ENCODE results near the gene UBE2L3.

UBE2L3 gene

GRCh38 chr22:21646608-21647590, 79.4 kb downstream of the UBE2L3 start:
- Histone ChIP-seq H3K9ac (no peak overlapping the region), H3K9me3 (ENCODE audit: control insufficient read depth, low read length) (no peaks in the 10 kb centered on the region), H3K4me3 (ENCODE audit: low read depth, low read length) (no peak overlapping the region), H3K79me2 (no peaks in the 10 kb centered on the region), H2AFZ (no peak overlapping the region), H3K4me2 (ENCODE audit: low read length) (no peak overlapping the region), H3K4me1 (no peaks in the 10 kb centered on the region), H3K27me3 (ENCODE audit: control insufficient read depth, insufficient read depth, low read length) (no peaks in the 10 kb centered on the region), H3K27ac (no peak overlapping the region), H3K36me3 (ENCODE audit: control insufficient read depth, insufficient read depth, low read length) (no peaks in the 10 kb centered on the region)
- TF ChIP-seq, protein P1, sequence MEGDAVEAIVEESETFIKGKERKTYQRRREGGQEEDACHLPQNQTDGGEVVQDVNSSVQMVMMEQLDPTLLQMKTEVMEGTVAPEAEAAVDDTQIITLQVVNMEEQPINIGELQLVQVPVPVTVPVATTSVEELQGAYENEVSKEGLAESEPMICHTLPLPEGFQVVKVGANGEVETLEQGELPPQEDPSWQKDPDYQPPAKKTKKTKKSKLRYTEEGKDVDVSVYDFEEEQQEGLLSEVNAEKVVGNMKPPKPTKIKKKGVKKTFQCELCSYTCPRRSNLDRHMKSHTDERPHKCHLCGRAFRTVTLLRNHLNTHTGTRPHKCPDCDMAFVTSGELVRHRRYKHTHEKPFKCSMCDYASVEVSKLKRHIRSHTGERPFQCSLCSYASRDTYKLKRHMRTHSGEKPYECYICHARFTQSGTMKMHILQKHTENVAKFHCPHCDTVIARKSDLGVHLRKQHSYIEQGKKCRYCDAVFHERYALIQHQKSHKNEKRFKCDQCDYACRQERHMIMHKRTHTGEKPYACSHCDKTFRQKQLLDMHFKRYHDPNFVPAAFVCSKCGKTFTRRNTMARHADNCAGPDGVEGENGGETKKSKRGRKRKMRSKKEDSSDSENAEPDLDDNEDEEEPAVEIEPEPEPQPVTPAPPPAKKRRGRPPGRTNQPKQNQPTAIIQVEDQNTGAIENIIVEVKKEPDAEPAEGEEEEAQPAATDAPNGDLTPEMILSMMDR (IDR thresholded peaks at IDR 0.05), result peak; percentile 74

DNA sequence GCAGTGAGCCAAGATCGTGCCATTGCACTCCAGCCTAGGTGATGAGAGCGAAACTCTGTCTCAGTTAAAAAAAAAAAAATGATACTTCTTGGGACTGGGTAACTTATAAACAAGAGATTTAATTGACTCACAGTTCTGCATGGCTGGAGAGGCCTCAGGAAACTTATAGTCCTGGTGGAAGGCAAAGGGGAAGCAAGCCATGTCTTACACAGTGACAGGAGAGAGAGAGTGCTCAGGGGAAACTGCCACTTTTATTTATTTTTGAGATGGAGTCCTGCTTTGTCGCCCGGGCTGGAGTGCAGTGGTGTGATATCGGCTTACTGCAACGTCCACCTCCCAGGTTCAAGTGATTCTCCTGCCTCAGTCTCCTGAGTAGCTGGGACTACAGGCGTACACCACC, 82.8 kb downstream of the UBE2L3 start:
- no peaks in the 10 kb centered on the region for H3K9me3 ChIP-seq (ENCODE audit: control insufficient read depth, low read length)
- no peak overlapping the region for H2AFZ ChIP-seq
- H3K27me3 ChIP-seq (ENCODE audit: control insufficient read depth, insufficient read depth, low read length), result no peaks in the 10 kb centered on the region
- no peak overlapping the region for H3K9ac ChIP-seq
- TF ChIP-seq, protein P1 (IDR thresholded peaks at IDR 0.05), result no peak
- H3K79me2 ChIP-seq, result no peaks in the 10 kb centered on the region
- no peaks in the 10 kb centered on the region for H3K4me1 ChIP-seq
- no peak overlapping the region for H3K4me2 ChIP-seq (ENCODE audit: low read length)
- H3K36me3 ChIP-seq (ENCODE audit: control insufficient read depth, insufficient read depth, low read length), result no peaks in the 10 kb centered on the region
- no peak overlapping the region for H3K4me3 ChIP-seq (ENCODE audit: low read depth, low read length)
- no peak overlapping the region for H3K27ac ChIP-seq

- Histone ChIP-seq H3K9me3 (ENCODE audit: control insufficient read depth, low read length) (no peaks in the 10 kb centered on the region), H3K4me2 (ENCODE audit: low read length) (peak overlapping the region; percentile 95), H3K4me3 (ENCODE audit: low read depth, low read length) (peak overlapping the region; percentile 62), H3K36me3 (ENCODE audit: control insufficient read depth, insufficient read depth, low read length) (no peaks in the 10 kb centered on the region), H3K27ac (no peak overlapping the region), H3K79me2 (no peaks in the 10 kb centered on the region), H2AFZ (no peak overlapping the region), H3K4me1 (no peaks in the 10 kb centered on the region), H3K9ac (no peak overlapping the region), H3K27me3 (ENCODE audit: control insufficient read depth, insufficient read depth, low read length) (no peaks in the 10 kb centered on the region)
- TF ChIP-seq, protein P1 (IDR thresholded peaks at IDR 0.05), result no peak
Measured at GRCh38 chr22:21650823-21651520, 83.5 kb downstream of the UBE2L3 start.

- H3K9ac ChIP-seq, result no peak overlapping the region
- no peak overlapping the region for H3K27ac ChIP-seq
- TF ChIP-seq, protein P1 (IDR thresholded peaks at IDR 0.05), result no peak
Measured at GRCh38 chr22:21651521-21652009, 84.1 kb downstream of the UBE2L3 start.

More at GRCh38 chr22:21651521-21652009, 84.1 kb downstream of the UBE2L3 start:
- no peaks in the 10 kb centered on the region for H3K4me1 ChIP-seq
- H3K4me2 ChIP-seq (ENCODE audit: low read length), result peak overlapping the region; percentile 95
- peak overlapping the region; percentile 62 for H3K4me3 ChIP-seq (ENCODE audit: low read depth, low read length)
- H3K36me3 ChIP-seq (ENCODE audit: control insufficient read depth, insufficient read depth, low read length), result no peaks in the 10 kb centered on the region
- no peaks in the 10 kb centered on the region for H3K79me2 ChIP-seq
- H3K27me3 ChIP-seq (ENCODE audit: control insufficient read depth, insufficient read depth, low read length), result no peaks in the 10 kb centered on the region
- H3K9me3 ChIP-seq (ENCODE audit: control insufficient read depth, low read length), result no peaks in the 10 kb centered on the region
- peak overlapping the region; percentile 87 for H2AFZ ChIP-seq
